Testis (tissue), 3 donors: Measurements from ENCODE around the gene ISLR2. TPM values are rescaled to one million over a fixed set of nuclear protein-coding genes. Genes with fewer than 3 reads are reported as not detected.

Source experiments
- DNase-seq: peaks from one replicate; pipeline ENCODE4 v3.0.0-alpha.2; 2019
- H3K27ac ChIP-seq, 2 donors: fragments of 200-600 bp; sonication (generic); one replicate each; pipeline ENCODE4 v1.5.1; 2019
- H3K27me3 ChIP-seq: fragments of 200-600 bp; sonication (generic); one replicate; pipeline ENCODE4 v1.5.1; 2019
- H3K36me3 ChIP-seq: fragments of 200-600 bp; sonication (generic); one replicate; pipeline ENCODE4 v1.5.1; 2017; ENCODE audit warnings: low read depth; ENCODE audit errors: missing control alignments
- H3K4me1 ChIP-seq: fragments of 200-600 bp; sonication (generic); one replicate; pipeline ENCODE4 v1.5.1; 2019
- H3K4me3 ChIP-seq, 2 donors: fragments of 200-600 bp; sonication (generic); one replicate each; pipeline ENCODE4 v1.5.1; 2017 to 2019
- H3K9me3 ChIP-seq: fragments of 200-600 bp; sonication (generic); one replicate; pipeline ENCODE4 v1.5.1; 2017
- POLR2A ChIP-seq: fragments of 450-650 bp; IDR thresholded peaks from one replicate; pipeline ENCODE4 v1.6.1; 2017; ENCODE audit warnings: antibody characterized with exemption, mild to moderate bottlenecking, moderate library complexity
- WGBS, 2 donors: methylation state at CpG; one replicate each; pipeline ENCODE4 v1.1.5; 2018; 5-methylcytosine and 5-hydroxymethylcytosine counted together
- intact Hi-C: fragments of 100-400 bp; cut with DNase I; formaldehyde crosslinking; loops from one replicate; pipeline ENCODE4 v1.15.1; 2023; ENCODE audit warnings: low total_unique reads
- polyA plus RNA-seq: library from polyadenylated mRNA; stranded (reverse); fragments of 350-450 nt; fragmentation: Illumina TruSeq; extraction: RNeasy Lipid Tissue Mini Kit (QIAGEN cat#74804); gene quantifications from one replicate; pipeline ENCODE4 v1.2.3, GENCODE V29; 2014; ENCODE audit warnings: low read depth, low replicate concordance; ENCODE audit not compliant: insufficient read depth
- total RNA-seq, 2 donors: library from RNA; depleted of rRNA; stranded (reverse); fragments of >200 nt; gene quantifications; one replicate each; pipeline ENCODE4 v1.2.3, GENCODE V29; 2016
- TF ChIP-seq, protein P1 (sequence below), 3 experiments: fragments of 450-650 bp in 2 of 3; fragments of 200-600 bp in 1 of 3; sonication (generic) in 1 of 3; IDR thresholded peaks; one replicate each; pipeline ENCODE4 v1.5.1; 2016 to 2019; ENCODE audit warnings: antibody characterized with exemption in 3 of 3, mild to moderate bottlenecking in 2 of 3, moderate library complexity in 1 of 3

ISLR2 gene
- total and polyA plus RNA-seq, 3 donors from 2014 or later = 12.8 to 26.1 (median 17.7) TPM

DNA sequence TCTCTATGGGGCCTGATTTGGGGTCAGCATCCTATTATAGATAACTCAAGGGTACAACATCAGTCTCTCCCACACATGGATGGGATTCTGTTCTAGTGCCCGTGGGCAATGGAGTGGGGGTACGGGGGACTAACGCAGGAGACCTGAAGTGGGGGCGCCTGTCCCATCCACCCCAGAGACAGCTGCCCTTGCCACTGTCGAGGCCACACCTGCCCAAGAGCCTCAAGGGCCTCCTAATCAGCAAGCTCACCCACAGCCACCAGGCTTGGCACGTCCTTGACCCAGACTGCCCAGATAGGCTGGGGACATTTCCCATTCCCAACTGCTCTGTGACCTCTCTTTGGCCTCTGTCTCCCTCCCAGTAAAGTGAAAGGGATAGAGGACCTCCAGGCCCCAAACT, 8.5 kb upstream of the ISLR2 start:
- no peak overlapping the region for H3K4me3 ChIP-seq
- no peaks in the 10 kb centered on the region for H3K27me3 ChIP-seq
- intact Hi-C loops = no loop called here
- no peak for DNase-seq
- H3K9me3 ChIP-seq = no peaks in the 10 kb centered on the region
- WGBS, 2 donors = 68 to 79% methylated on average over 5 to 6 of the region's 6 CpGs
- TF ChIP-seq POLR2A = no peak
- TF ChIP-seq, protein P1, sequence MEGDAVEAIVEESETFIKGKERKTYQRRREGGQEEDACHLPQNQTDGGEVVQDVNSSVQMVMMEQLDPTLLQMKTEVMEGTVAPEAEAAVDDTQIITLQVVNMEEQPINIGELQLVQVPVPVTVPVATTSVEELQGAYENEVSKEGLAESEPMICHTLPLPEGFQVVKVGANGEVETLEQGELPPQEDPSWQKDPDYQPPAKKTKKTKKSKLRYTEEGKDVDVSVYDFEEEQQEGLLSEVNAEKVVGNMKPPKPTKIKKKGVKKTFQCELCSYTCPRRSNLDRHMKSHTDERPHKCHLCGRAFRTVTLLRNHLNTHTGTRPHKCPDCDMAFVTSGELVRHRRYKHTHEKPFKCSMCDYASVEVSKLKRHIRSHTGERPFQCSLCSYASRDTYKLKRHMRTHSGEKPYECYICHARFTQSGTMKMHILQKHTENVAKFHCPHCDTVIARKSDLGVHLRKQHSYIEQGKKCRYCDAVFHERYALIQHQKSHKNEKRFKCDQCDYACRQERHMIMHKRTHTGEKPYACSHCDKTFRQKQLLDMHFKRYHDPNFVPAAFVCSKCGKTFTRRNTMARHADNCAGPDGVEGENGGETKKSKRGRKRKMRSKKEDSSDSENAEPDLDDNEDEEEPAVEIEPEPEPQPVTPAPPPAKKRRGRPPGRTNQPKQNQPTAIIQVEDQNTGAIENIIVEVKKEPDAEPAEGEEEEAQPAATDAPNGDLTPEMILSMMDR (IDR thresholded peaks at IDR 0.05) = no peak
- H3K4me1 ChIP-seq = no peaks in the 10 kb centered on the region
- no peak overlapping the region for H3K27ac ChIP-seq
- H3K36me3 ChIP-seq = no peaks in the 10 kb centered on the region

DNA sequence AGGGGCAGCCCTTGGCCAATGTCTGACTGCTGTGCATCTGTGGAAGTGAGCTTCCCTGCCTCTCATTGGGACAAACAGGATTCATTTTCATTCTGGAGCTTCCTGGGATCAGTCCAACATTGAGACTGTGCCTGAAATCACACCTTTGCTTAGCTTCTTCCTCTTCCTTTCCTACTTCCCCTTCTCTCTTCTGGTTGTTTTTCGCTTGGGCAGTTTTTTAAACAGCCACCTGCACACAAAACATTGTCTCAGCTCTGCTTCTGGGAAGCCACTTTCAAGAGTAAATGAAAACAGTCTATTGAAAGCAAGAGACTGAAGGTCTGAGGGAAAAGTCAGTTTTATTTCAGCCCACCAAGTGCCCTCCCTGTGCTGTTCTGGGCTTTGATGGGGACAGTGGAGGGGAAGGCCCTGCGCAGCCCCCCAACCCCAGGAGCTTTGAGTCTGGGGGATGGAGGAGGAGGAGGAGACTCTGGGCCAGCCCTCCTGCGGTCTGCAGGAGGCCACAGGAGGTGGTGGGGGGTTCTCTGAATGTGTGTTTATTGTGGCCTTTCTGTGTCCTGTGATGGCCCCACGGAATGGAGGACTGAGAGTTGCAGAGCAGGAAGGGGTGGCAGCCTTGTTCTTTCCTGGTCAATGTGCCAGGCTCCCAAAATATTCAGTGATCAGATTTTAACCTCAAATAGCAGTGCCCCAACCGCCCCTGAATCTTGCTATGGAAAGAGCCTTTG, 7.8 kb upstream of the ISLR2 start:
- Histone ChIP-seq H3K4me3 (no peak overlapping the region), H3K27ac (no peak overlapping the region), H3K9me3 (no peaks in the 10 kb centered on the region), H3K27me3 (no peaks in the 10 kb centered on the region), H3K4me1 (peaks cover under 1% of the 10 kb centered on the region), H3K36me3 (no peaks in the 10 kb centered on the region)
- DNase-seq = no peak
- intact Hi-C loops = no loop called here
- WGBS, 2 donors = 72 to 80% methylated on average over 4 to 5 of the region's 5 CpGs
- no peak for TF ChIP-seq POLR2A
- TF ChIP-seq, protein P1 (IDR thresholded peaks at IDR 0.05) = no peak

DNA sequence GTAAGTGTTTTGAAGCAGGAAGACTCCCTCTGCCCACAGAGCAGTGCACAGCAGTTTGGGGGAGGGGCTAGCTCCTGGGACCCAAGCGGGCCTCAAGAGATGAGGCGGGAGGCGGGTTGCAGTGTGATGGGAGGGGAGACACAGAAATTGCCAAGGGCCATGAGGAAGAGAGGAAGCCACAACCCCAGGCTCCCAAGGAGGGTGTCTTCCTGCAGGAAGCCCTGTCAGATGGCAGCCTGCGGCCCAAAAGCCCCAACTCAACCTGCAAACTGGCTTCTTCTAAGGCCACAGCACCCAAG, 7.3 kb upstream of the ISLR2 start:
- TF ChIP-seq, protein P1 (IDR thresholded peaks at IDR 0.05) = no peak
- TF ChIP-seq POLR2A = no peak
- intact Hi-C loops = no loop called here
- 70 to 82% methylated on average over 4 of the region's 4 CpGs for WGBS, 2 donors
- Histone ChIP-seq H3K27ac (no peak overlapping the region), H3K4me1 (peaks cover 6% of the 10 kb centered on the region), H3K4me3 (no peak overlapping the region), H3K36me3 (no peaks in the 10 kb centered on the region), H3K27me3 (no peaks in the 10 kb centered on the region), H3K9me3 (no peaks in the 10 kb centered on the region)
- DNase-seq = no peak

DNA sequence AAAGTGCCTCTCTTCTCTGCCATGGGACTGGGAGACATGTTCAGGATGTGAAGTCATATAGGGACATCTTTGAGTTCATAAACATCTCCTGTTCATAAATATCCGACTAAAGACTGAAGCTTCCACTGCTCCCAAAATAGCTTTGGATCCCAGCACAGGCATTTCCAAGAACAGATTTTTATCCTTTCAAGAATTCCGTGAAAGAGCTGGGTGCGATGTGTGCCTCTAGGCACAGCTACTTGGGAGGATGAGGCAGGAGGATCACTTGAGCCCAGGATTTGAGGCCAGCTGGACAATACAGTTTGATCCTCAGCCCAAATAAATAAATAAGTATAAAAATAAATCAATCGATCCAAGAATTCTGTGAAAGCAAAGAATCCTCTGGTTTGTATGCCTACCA, 6.7 kb upstream of the ISLR2 start:
- TF ChIP-seq, protein P1 (IDR thresholded peaks at IDR 0.05) = no peak
- no peak for TF ChIP-seq POLR2A
- Histone ChIP-seq H3K27me3 (no peaks in the 10 kb centered on the region), H3K4me3 (no peak overlapping the region), H3K9me3 (no peaks in the 10 kb centered on the region), H3K4me1 (peaks cover 6% of the 10 kb centered on the region), H3K36me3 (no peaks in the 10 kb centered on the region), H3K27ac (no peak overlapping the region)
- WGBS, 2 donors = 79 to 80% methylated on average over 4 of the region's 4 CpGs
- intact Hi-C loops = no loop called here
- no peak for DNase-seq

DNA sequence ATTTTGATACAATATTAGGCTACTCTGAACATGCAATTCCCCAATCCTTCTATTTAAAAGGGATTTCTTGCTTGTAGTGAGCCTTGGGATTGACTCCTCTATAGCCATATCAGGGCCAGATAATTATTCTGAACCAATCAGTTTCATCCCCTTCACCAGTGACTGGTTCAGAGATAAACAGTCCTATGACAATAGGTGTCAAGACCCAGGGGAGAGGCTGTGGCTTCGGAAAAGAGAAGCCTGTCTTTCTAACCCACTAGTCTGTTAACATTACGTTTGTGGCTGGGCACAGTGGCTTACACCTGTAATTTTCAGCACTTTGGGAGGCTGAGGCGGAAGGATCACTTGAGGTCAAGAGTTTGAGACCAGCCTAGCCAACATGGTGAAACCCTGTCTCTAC, 6.2 kb upstream of the ISLR2 start:
- Histone ChIP-seq H3K27me3 (no peaks in the 10 kb centered on the region), H3K27ac (no peak overlapping the region), H3K4me1 (peaks cover 6% of the 10 kb centered on the region), H3K4me3 (no peak overlapping the region), H3K36me3 (no peaks in the 10 kb centered on the region), H3K9me3 (no peaks in the 10 kb centered on the region)
- WGBS, 2 donors = 92 to 97% methylated on average over 3 of the region's 3 CpGs
- intact Hi-C loops = no loop called here
- TF ChIP-seq POLR2A = no peak
- no peak for DNase-seq
